GM06990 (cell line): ENCODE measurements around the gene MYH11.

Experiments
- DNase-seq: peaks from one replicate; pipeline ENCODE4 v3.0.0-alpha.2; 2011; ENCODE audit not compliant: insufficient read length; ENCODE audit errors: extremely low read depth
- H3K27me3 ChIP-seq: replicated peaks from 2 replicates; pipeline ENCODE4 v1.6.0; 2011; ENCODE audit warnings: low read length; ENCODE audit not compliant: control insufficient read depth, insufficient read depth
- H3K36me3 ChIP-seq: 2 replicates; pipeline ENCODE4 v1.5.1; 2011; ENCODE audit warnings: low read length; ENCODE audit not compliant: control insufficient read depth, insufficient read depth
- H3K4me3 ChIP-seq: replicated peaks from 2 replicates; pipeline ENCODE4 v1.5.1; 2011; ENCODE audit warnings: low read depth, mild to moderate bottlenecking, control low read depth, low read length
- TF ChIP-seq, protein P1 (sequence below): IDR thresholded peaks from 2 replicates; pipeline ENCODE4 v1.5.1; 2011; ENCODE audit warnings: low read length, control low read depth, mild to moderate bottlenecking, inconsistent platforms; ENCODE audit not compliant: insufficient read depth, poor library complexity, severe bottlenecking

The MYH11 gene

DNA sequence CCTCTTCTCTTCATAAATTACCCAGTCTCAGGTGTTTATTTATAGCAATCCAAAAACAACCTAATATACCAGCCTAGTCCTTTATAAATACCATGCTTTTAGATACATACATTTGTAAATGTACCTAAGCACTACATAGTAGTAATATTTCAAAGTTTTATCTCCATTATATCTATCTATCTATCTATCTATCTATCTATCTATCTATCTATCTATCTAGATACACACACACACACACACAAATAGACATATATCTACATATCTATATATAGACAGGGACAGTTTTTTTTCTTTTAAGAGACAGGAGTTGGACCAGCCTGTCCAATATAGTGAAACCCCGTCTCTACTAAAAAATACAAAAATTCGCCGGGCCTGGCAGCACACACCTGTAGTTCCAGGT lies 25.7 kb upstream of the MYH11 start:
- H3K36me3 ChIP-seq = peaks cover 10% of the 10 kb centered on the region
- H3K27me3 ChIP-seq = no peaks in the 10 kb centered on the region
- no peak for DNase-seq
- H3K4me3 ChIP-seq = no peak overlapping the region
- TF ChIP-seq, protein P1, sequence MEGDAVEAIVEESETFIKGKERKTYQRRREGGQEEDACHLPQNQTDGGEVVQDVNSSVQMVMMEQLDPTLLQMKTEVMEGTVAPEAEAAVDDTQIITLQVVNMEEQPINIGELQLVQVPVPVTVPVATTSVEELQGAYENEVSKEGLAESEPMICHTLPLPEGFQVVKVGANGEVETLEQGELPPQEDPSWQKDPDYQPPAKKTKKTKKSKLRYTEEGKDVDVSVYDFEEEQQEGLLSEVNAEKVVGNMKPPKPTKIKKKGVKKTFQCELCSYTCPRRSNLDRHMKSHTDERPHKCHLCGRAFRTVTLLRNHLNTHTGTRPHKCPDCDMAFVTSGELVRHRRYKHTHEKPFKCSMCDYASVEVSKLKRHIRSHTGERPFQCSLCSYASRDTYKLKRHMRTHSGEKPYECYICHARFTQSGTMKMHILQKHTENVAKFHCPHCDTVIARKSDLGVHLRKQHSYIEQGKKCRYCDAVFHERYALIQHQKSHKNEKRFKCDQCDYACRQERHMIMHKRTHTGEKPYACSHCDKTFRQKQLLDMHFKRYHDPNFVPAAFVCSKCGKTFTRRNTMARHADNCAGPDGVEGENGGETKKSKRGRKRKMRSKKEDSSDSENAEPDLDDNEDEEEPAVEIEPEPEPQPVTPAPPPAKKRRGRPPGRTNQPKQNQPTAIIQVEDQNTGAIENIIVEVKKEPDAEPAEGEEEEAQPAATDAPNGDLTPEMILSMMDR = no peak

DNA sequence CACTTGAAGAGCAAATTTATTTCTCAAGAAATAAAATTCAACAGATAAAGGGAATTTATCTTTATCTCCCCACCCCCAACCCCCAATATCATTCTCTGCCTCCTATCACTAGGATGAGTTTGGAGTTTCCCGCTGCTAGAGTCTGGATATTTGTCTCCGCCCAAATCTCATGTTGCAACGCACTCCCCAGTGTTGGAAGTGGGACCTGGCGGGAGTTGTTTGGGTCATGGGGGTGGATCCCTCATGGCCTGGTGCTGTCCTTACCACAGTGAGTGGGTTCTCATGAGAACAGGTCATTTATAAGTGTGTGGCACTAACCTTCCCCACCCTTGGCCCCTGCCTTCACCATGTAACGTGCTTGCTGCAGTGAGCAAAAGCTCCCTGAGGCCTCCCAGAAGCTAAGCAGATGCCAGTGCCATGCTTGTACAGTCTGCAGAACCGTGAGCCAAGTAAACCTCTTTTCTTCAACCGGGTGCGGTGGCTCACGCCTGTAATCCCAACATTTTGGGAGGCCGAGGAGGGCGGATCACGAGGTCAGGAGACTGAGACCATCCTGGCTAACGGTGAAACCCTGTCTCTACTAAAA lies 25.1 kb upstream of the MYH11 start:
- Histone ChIP-seq H3K4me3 (no peak overlapping the region), H3K27me3 (no peaks in the 10 kb centered on the region), H3K36me3 (peaks cover 10% of the 10 kb centered on the region)
- no peak for DNase-seq
- TF ChIP-seq, protein P1 = no peak

DNA sequence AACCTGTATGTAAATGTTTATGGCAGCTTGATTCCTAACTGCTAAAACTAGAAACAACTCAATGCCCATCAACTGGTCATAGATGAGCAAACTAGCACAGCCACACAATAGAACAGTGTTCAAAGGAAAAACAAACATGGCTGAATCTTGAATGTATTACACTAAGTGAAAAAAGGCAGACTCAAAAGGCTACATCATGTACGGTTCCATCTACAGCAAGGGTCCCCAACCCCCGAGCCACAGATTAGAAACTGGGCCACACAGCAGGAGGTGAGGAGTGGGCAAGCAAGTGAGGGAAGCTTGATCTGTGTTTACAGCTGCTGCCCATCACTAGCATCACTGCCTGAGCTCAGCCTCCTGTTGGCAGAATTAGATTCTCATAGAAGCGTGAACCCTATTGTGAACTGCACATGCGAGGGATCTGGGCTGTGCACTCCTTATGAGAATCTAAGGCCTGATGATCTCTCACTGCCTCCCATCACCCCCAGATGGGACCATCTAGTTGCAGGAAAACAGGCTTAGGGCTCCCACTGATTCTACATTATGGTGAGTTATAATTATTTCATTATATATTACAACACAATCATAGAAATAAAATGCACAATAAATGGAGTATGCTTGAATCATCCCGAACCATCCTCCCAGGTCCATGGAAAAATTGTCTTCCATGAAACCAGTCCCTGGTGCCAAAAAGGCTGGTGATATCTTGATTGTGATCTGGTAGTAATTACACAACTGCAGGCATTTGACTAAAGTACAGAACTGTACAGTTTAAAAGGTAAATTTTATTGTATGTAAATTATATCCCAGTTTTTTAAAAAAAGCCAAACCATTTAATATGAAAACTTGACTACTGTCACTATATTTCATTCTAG lies 23.8 kb upstream of the MYH11 start:
- Histone ChIP-seq H3K27me3 (no peaks in the 10 kb centered on the region), H3K36me3 (peaks cover 10% of the 10 kb centered on the region), H3K4me3 (no peak overlapping the region)
- TF ChIP-seq, protein P1 = no peak
- DNase-seq = no peak

DNA sequence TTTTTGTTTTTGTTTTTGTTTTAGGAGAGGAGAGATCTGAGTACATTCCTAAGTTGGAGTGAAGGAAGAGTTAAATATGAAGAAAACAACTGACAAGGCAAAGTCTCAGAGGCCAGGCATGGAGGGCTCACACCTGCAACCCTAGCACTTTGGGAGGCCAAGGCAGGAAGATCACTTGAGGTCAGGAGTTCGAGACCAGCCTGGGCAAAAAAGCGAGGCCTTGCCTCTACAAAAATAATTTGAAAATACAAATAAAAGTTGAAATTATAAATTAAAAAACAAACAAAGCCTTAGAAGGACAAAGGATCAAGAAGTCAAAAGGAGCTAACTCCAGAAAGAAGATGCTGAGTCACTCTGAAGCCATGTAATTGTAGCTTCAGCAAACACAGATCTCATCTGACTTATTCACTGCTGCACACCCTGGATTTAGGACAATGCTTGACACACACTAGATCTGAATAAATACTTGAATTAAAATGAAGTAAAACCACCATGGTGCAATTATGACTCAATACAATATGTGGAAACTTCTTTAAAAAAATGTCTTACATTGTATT lies 22.5 kb upstream of the MYH11 start:
- no peak for DNase-seq
- TF ChIP-seq, protein P1 = no peak
- Histone ChIP-seq H3K4me3 (no peak overlapping the region), H3K27me3 (no peaks in the 10 kb centered on the region), H3K36me3 (peaks cover 10% of the 10 kb centered on the region)

DNA sequence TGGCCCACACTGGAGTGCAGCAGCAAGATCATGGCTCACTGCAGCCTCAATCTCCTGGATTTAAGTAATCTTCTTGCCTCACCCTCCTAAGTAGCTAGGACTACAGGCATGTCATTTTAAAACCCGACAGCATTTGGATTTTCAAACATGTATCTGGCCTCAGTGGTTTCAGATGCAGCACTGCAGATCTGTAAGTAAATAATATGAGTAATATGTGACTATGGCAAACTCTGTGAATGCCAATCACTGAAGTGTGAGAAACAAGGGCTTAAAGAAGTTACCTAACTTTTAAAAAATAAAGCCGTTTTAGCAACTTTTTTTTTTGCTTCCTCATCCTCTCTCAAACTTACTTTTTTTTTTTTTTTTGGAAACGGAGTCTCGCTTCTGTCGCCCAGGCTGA lies 19.7 kb upstream of the MYH11 start:
- Histone ChIP-seq H3K27me3 (no peaks in the 10 kb centered on the region), H3K4me3 (no peak overlapping the region), H3K36me3 (peaks cover 2% of the 10 kb centered on the region)
- no peak for DNase-seq
- TF ChIP-seq, protein P1 = no peak
